DND-41 (cell line): ENCODE measurements around the gene PKD1L1.

Experiments used
- ATAC-seq: fragments of 200-7000 bp; cut with Tn5 transposase; 3 replicates; pipeline ENCODE4 v1.9.1; 2021; ENCODE audit warnings: low read depth; ENCODE audit not compliant: insufficient read depth
- DNase-seq: peaks from one replicate; pipeline ENCODE4 v3.0.0-alpha.2; 2020
- H2AFZ ChIP-seq: 2 replicates; pipeline ENCODE4 v1.6.0; 2012; ENCODE audit warnings: low read depth, low read length
- H3K27ac ChIP-seq: 2 replicates; pipeline ENCODE4 v1.5.1; 2012; ENCODE audit warnings: low read length, inconsistent platforms
- H3K27me3 ChIP-seq: fragments of 200-600 bp; sonication (generic); 2 replicates; pipeline ENCODE4 v1.6.0; 2012; ENCODE audit warnings: low read length, mild to moderate bottlenecking, inconsistent platforms; ENCODE audit not compliant: insufficient read depth, poor library complexity
- H3K36me3 ChIP-seq: 2 replicates; pipeline ENCODE4 v1.5.1; 2012; ENCODE audit warnings: low read length, inconsistent platforms; ENCODE audit not compliant: insufficient read depth
- H3K4me1 ChIP-seq: 2 replicates; pipeline ENCODE4 v1.5.1; 2012; ENCODE audit warnings: mild to moderate bottlenecking, low read length; ENCODE audit not compliant: insufficient read depth
- H3K4me2 ChIP-seq: 2 replicates; pipeline ENCODE4 v1.6.0; 2012; ENCODE audit warnings: mild to moderate bottlenecking, moderate library complexity, low read length, inconsistent platforms; ENCODE audit not compliant: insufficient read depth
- H3K4me3 ChIP-seq, 2 experiments: fragments of 200-600 bp in 1 of 2; shearing (Covaris generic) in 1 of 2; 2 replicates each; pipeline ENCODE4 v1.5.1; 2012 to 2016; ENCODE audit warnings: inconsistent platforms in 2 of 2, low read length in 2 of 2, mild to moderate bottlenecking in 2 of 2, low read depth in 1 of 2, moderate library complexity in 1 of 2
- H3K79me2 ChIP-seq: 2 replicates; pipeline ENCODE4 v1.6.0; 2012; ENCODE audit warnings: low read length, inconsistent platforms; ENCODE audit not compliant: insufficient read depth
- H3K9ac ChIP-seq: 2 replicates; pipeline ENCODE4 v1.6.0; 2012; ENCODE audit warnings: low read depth, mild to moderate bottlenecking, inconsistent platforms, low read length, moderate library complexity
- H3K9me3 ChIP-seq: 2 replicates; pipeline ENCODE4 v1.5.1; 2012; ENCODE audit warnings: low read length, moderate library complexity, mild to moderate bottlenecking, inconsistent platforms; ENCODE audit not compliant: insufficient read depth, severe bottlenecking
- H4K20me1 ChIP-seq: 2 replicates; pipeline ENCODE4 v1.6.0; 2012; ENCODE audit warnings: low read length; ENCODE audit not compliant: insufficient read depth
- EZH2 ChIP-seq: IDR thresholded peaks from 3 replicates; pipeline ENCODE4 v1.6.1; 2012; ENCODE audit warnings: borderline replicate concordance, low read depth, mild to moderate bottlenecking, moderate library complexity, low read length, inconsistent platforms; ENCODE audit not compliant: severe bottlenecking
- TF ChIP-seq, protein P1 (sequence below): IDR thresholded peaks from 2 replicates; pipeline ENCODE4 v1.5.1; 2012; ENCODE audit warnings: borderline replicate concordance, low read length, moderate library complexity, mild to moderate bottlenecking; ENCODE audit not compliant: poor library complexity, severe bottlenecking; ENCODE audit errors: extremely low read depth

PKD1L1 gene

DNA sequence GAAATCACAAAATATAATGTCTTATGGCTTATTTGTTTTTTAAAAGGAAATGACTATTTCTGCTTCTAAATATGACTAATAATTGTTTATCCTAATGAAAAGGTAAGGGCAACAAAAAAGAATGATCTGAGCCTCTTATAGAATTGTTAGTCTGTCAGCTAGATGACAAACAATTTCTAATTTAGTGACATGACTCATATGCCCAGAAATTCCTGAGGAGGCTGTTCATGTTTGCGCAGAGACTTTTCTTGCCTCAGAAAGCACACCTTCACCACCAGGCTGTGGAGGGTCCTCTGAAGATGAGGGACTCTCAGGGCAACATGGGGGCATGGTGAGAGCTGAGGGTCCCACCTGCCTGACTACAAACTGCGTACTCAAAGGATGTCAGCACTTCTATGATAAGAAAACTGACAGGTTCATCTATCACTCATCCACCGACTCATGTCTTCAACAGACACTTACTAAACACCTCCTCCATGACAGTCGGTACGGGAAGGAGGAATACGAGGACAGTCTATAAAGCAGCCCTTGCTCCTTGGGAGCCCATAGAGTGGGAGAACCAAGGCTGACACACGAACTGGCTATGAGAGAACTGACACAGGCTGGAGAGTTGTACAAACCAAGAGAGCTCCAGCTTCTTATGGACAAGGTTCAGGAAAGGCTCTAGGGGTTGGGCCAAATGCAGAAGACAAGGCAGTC is 102.0 kb downstream of the PKD1L1 start:
- Histone ChIP-seq H3K4me3 (no peak overlapping the region), H3K27ac (no peak overlapping the region)
- no peak for ATAC-seq

DNA sequence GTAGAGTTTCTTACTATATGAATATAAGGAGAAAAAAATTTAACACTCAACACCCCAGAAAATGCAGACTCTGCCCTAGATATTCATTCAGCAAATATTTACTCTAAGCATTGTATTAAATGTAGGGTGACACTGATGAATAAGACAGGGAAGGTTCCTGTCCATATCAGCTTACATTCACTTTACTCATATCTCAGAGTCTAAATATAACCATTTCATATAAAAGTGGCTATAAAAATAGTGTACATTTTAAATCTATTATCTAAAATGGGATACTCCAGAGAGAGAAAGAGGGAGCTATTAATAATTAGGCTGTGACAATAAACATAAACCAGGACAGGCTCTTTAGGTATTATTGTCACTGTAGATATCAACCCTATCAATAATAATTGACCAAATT is 104.0 kb downstream of the PKD1L1 start:
- Histone ChIP-seq H4K20me1 (no peaks in the 10 kb centered on the region), H3K79me2 (no peaks in the 10 kb centered on the region), H3K9me3 (no peaks in the 10 kb centered on the region), H3K36me3 (no peaks in the 10 kb centered on the region), H3K4me2 (no peak overlapping the region), H3K27ac (no peak overlapping the region), H3K4me1 (no peaks in the 10 kb centered on the region), H2AFZ (no peak overlapping the region), H3K9ac (no peak overlapping the region), H3K27me3 (no peaks in the 10 kb centered on the region), H3K4me3 (no peak overlapping the region)
- ATAC-seq (no peak), DNase-seq (no peak)
- TF ChIP-seq, protein P1, sequence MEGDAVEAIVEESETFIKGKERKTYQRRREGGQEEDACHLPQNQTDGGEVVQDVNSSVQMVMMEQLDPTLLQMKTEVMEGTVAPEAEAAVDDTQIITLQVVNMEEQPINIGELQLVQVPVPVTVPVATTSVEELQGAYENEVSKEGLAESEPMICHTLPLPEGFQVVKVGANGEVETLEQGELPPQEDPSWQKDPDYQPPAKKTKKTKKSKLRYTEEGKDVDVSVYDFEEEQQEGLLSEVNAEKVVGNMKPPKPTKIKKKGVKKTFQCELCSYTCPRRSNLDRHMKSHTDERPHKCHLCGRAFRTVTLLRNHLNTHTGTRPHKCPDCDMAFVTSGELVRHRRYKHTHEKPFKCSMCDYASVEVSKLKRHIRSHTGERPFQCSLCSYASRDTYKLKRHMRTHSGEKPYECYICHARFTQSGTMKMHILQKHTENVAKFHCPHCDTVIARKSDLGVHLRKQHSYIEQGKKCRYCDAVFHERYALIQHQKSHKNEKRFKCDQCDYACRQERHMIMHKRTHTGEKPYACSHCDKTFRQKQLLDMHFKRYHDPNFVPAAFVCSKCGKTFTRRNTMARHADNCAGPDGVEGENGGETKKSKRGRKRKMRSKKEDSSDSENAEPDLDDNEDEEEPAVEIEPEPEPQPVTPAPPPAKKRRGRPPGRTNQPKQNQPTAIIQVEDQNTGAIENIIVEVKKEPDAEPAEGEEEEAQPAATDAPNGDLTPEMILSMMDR, result no peak
- TF ChIP-seq EZH2, result no peak

More for the DNA sequence above, 102.0 kb downstream of the PKD1L1 start:
- Histone ChIP-seq H3K79me2 (no peaks in the 10 kb centered on the region), H4K20me1 (no peaks in the 10 kb centered on the region), H3K4me2 (no peak overlapping the region), H2AFZ (no peak overlapping the region), H3K9ac (no peak overlapping the region), H3K36me3 (no peaks in the 10 kb centered on the region), H3K27me3 (no peaks in the 10 kb centered on the region), H3K4me1 (no peaks in the 10 kb centered on the region), H3K9me3 (no peaks in the 10 kb centered on the region)
- DNase-seq, result no peak
- TF ChIP-seq EZH2, result no peak
- TF ChIP-seq, protein P1, result no peak

DNA sequence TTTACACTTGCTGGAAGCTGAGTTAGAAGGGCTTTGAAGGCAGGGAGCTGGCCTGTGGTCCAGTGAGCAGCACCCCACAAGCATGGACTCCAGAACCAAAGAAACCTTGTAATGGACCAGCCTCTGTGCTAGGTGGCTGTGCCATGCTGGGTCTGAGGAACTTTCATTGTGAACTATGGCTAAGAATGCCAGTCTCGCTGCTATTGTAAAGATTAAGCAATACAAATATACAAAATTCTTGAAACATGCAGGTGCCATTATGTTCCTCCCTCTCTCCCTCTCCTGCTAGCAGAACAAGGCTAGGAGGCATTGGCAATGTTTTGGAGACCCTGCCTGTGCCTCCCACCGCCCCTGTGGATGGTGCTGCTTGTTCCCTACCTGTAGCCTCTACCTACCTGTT is 105.0 kb downstream of the PKD1L1 start:
- H3K9me3 ChIP-seq, result no peaks in the 10 kb centered on the region

DNA sequence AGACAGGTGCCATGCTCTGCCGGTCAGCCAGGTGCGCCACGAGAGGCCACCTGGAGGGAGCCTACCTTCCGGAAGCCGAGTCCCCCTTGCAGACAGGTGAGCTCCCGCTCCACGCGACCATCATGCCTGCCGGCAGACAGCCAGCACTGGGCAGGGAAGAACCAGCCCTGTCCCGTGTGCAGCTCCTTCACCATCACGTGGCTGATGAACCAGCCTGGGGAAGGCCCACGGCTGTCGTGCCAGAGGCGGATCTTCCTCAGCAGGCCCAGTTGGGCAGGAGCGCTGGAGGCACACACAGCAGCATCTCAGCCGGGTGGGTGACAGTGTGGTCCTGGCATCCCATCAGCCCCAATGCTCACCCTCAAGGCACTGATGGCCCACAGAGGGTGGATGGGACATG is 108.9 kb downstream of the PKD1L1 start:
- TF ChIP-seq, protein P1, result no peak
- TF ChIP-seq EZH2, result no peak
- ATAC-seq (no peak), DNase-seq (no peak)
- Histone ChIP-seq H3K27ac (no peak overlapping the region), H3K79me2 (no peaks in the 10 kb centered on the region), H3K4me1 (no peaks in the 10 kb centered on the region), H3K4me2 (no peak overlapping the region), H3K4me3 (no peak overlapping the region), H3K36me3 (no peaks in the 10 kb centered on the region), H3K27me3 (no peaks in the 10 kb centered on the region), H3K9me3 (no peaks in the 10 kb centered on the region), H3K9ac (no peak overlapping the region), H2AFZ (no peak overlapping the region), H4K20me1 (no peaks in the 10 kb centered on the region)

More for the DNA sequence above, 105.0 kb downstream of the PKD1L1 start:
- ATAC-seq (no peak), DNase-seq (no peak)
- Histone ChIP-seq H3K4me3 (no peak overlapping the region), H3K27me3 (no peaks in the 10 kb centered on the region), H3K27ac (no peak overlapping the region), H3K36me3 (no peaks in the 10 kb centered on the region), H3K4me1 (no peaks in the 10 kb centered on the region), H3K79me2 (no peaks in the 10 kb centered on the region), H3K4me2 (no peak overlapping the region), H2AFZ (no peak overlapping the region), H4K20me1 (no peaks in the 10 kb centered on the region), H3K9ac (no peak overlapping the region)
- no peak for TF ChIP-seq EZH2
